ENCODE results near the gene CACNG8.

DNA sequence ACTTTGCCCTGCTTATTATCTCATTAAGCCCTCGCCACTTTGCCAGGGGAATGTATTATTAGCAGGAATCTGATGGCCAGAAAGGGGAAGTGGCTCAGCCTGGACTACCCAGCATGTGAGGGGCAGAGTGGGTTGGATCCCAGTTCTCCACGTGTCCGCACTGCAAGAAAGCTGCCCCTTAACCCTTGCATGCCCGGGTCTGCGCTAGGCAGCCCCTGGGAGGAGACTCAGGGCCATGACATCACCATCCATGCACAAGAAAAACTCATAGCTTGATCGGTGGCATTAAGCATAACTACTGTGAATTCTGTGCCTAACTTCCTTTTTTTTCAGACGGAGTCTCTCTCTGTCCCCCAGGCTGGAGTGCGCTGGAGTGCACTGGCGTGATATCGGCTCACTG is 8.9 kb downstream of the CACNG8 start:
- TF ChIP-seq EZH2phosphoT487 (IDR thresholded peaks at IDR 0.05; ENCODE audit: insufficient read depth, low read depth) = no peak
- TF ChIP-seq EZH2 (IDR thresholded peaks at IDR 0.05; ENCODE audit: insufficient read depth, poor library complexity, severe bottlenecking) = no peak

Data from GM23248 (cell line).